ENCODE results near the gene PRIM2.
"Not testable (repeated sequence)": the region's sequence is repeated elsewhere in the genome, so short reads cannot be mapped to it uniquely, and the experiment has no call there.

DNA sequence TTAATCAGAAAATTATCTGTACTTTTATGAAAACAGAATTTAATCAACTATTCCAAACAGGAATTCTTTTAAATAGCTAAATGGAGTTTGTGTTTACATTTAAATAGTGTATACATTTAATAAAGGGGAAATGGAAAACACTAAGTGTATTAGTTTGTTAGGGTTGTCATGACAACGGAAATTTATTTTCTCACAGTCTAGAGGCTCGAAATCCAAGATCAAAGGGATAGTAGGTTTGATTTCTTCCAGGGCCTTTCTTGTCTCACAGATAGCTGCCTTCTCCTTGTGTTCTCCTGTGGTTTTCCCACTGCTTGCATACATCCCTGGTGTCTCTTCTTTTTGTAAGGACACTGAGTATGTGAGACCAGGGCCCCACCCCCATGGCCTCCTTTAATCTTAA, 215.2 kb downstream of the PRIM2 start:
- TF ChIP-seq, protein P1, sequence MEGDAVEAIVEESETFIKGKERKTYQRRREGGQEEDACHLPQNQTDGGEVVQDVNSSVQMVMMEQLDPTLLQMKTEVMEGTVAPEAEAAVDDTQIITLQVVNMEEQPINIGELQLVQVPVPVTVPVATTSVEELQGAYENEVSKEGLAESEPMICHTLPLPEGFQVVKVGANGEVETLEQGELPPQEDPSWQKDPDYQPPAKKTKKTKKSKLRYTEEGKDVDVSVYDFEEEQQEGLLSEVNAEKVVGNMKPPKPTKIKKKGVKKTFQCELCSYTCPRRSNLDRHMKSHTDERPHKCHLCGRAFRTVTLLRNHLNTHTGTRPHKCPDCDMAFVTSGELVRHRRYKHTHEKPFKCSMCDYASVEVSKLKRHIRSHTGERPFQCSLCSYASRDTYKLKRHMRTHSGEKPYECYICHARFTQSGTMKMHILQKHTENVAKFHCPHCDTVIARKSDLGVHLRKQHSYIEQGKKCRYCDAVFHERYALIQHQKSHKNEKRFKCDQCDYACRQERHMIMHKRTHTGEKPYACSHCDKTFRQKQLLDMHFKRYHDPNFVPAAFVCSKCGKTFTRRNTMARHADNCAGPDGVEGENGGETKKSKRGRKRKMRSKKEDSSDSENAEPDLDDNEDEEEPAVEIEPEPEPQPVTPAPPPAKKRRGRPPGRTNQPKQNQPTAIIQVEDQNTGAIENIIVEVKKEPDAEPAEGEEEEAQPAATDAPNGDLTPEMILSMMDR (IDR thresholded peaks at IDR 0.05; ENCODE audit: low read length) = not testable (repeated sequence)
- TF ChIP-seq EZH2 (optimal IDR thresholded peaks at IDR 0.05; ENCODE audit: low read depth, low read length); EZH2phosphoT487 (IDR thresholded peaks at IDR 0.05; ENCODE audit: low read length): not testable (repeated sequence)
